Tibial nerve (tissue), 4 donors: ENCODE results near the gene NECTIN1. TPM values are rescaled to one million over a fixed set of nuclear protein-coding genes. Genes with fewer than 3 reads are reported as not detected.

Experiments used
- DNase-seq, 2 donors: peaks; one replicate each; pipeline ENCODE4 v3.0.0-alpha.2; 2019; ENCODE audit warnings: low spot score in 2 of 2
- H3K27ac ChIP-seq, 4 donors: fragments of 200-600 bp; sonication (generic) in 3 of 4; one replicate each; pipeline ENCODE4 v1.5.1; 2017 to 2019; ENCODE audit warnings: mild to moderate bottlenecking in 1 of 4
- H3K27me3 ChIP-seq, 2 donors: fragments of 200-600 bp; sonication (generic) in 1 of 2; one replicate each; pipeline versions ENCODE4 v1.5.1 to v1.6.0; 2017 to 2019
- H3K36me3 ChIP-seq, 3 donors: fragments of 200-600 bp; sonication (generic); one replicate each; pipeline ENCODE4 v1.5.1; 2018 to 2019
- H3K4me1 ChIP-seq, 4 donors: fragments of 200-600 bp; sonication (generic) in 3 of 4; one replicate each; pipeline ENCODE4 v1.5.1; 2017 to 2019
- H3K4me3 ChIP-seq, 4 donors: fragments of 200-600 bp; sonication (generic) in 3 of 4; one replicate each; pipeline ENCODE4 v1.5.1; 2017 to 2019; ENCODE audit warnings: mild to moderate bottlenecking in 1 of 4, moderate library complexity in 1 of 4
- H3K9me3 ChIP-seq, 4 donors: fragments of 200-600 bp; sonication (generic) in 3 of 4; one replicate each; pipeline ENCODE4 v1.5.1; 2017 to 2019
- CTCF ChIP-seq, 5 experiments: fragments of 200-600 bp in 3 of 5; fragments of 450-650 bp in 2 of 5; sonication (generic) in 3 of 5; IDR thresholded peaks; one replicate each; pipeline ENCODE4 v1.5.1; 2016 to 2019; ENCODE audit warnings: antibody characterized with exemption in 5 of 5, mild to moderate bottlenecking in 3 of 5, moderate library complexity in 2 of 5
- EP300 ChIP-seq, 2 donors: sonication (generic); formaldehyde crosslinking; IDR thresholded peaks; one replicate each; pipeline ENCODE4 v1.6.1; 2017; ENCODE audit warnings: antibody characterized with exemption in 2 of 2, mild to moderate bottlenecking in 1 of 2
- POLR2A ChIP-seq, 2 donors: fragments of 450-650 bp; IDR thresholded peaks; one replicate each; pipeline ENCODE4 v1.6.1; 2017; ENCODE audit warnings: antibody characterized with exemption in 2 of 2, mild to moderate bottlenecking in 2 of 2, moderate library complexity in 2 of 2
- WGBS, 2 donors: methylation state at CpG; one replicate each; pipeline ENCODE4 v1.1.5; 2018; 5-methylcytosine and 5-hydroxymethylcytosine counted together
- total RNA-seq, 4 donors: library from RNA; depleted of rRNA; stranded (reverse); fragments of >200 nt; gene quantifications; one replicate each; pipeline ENCODE4 v1.1.0, GENCODE V29; 2016

Gene NECTIN1
- total RNA-seq, 4 donors from 2014 or later: 6.0 to 29.1 (median 14.0) TPM

- TF ChIP-seq POLR2A (IDR thresholded peaks at IDR 0.05) (no peak), CTCF (IDR thresholded peaks at IDR 0.05) (no peak), EP300 (IDR thresholded peaks at IDR 0.05) (no peak)
- WGBS, 2 donors: 67 to 92% methylated on average over 2 to 3 of the region's 3 CpGs
- no peak overlapping the region for H3K27ac ChIP-seq
- H3K9me3 ChIP-seq: no peaks in the 10 kb centered on the region
- DNase-seq: no peak
- no peak overlapping the region for H3K4me3 ChIP-seq
- no peaks in the 10 kb centered on the region for H3K36me3 ChIP-seq
- H3K27me3 ChIP-seq: no peaks in the 10 kb centered on the region
- no peaks in the 10 kb centered on the region for H3K4me1 ChIP-seq
These were observed 81.7 kb downstream of the NECTIN1 start for GRCh38 chr11:119647254-119647653.

- Histone ChIP-seq H3K27me3 (no peaks in the 10 kb centered on the region), H3K27ac (no peak overlapping the region), H3K36me3 (no peaks in the 10 kb centered on the region), H3K4me3 (no peak overlapping the region), H3K9me3 (no peaks in the 10 kb centered on the region), H3K4me1 (no peaks in the 10 kb centered on the region)
- no peak for DNase-seq
- 75 to 83% methylated on average over 2 to 4 of the region's 5 CpGs for WGBS, 2 donors
- no peak for TF ChIP-seq POLR2A (IDR thresholded peaks at IDR 0.05)
- no peak for TF ChIP-seq CTCF (IDR thresholded peaks at IDR 0.05)
- TF ChIP-seq EP300 (IDR thresholded peaks at IDR 0.05): no peak
These were observed 84.0 kb downstream of the NECTIN1 start for GRCh38 chr11:119645018-119645417.

GRCh38 chr11:119644502-119644901 is 84.5 kb downstream of the NECTIN1 start:
- Histone ChIP-seq H3K9me3 (no peaks in the 10 kb centered on the region), H3K27me3 (no peaks in the 10 kb centered on the region), H3K4me3 (no peak overlapping the region), H3K4me1 (no peaks in the 10 kb centered on the region), H3K36me3 (no peaks in the 10 kb centered on the region), H3K27ac (no peak overlapping the region)
- WGBS, 2 donors: 87 to 88% methylated on average over 7 of the region's 7 CpGs
- TF ChIP-seq POLR2A (IDR thresholded peaks at IDR 0.05) (no peak), EP300 (IDR thresholded peaks at IDR 0.05) (no peak), CTCF (IDR thresholded peaks at IDR 0.05) (no peak)
- no peak for DNase-seq

- no peaks in the 10 kb centered on the region for H3K4me1 ChIP-seq
- WGBS, 2 donors: 93 to 98% methylated on average over 4 to 5 of the region's 5 CpGs
- no peaks in the 10 kb centered on the region for H3K36me3 ChIP-seq
- DNase-seq: no peak
- no peak overlapping the region for H3K27ac ChIP-seq
- no peak for TF ChIP-seq EP300 (IDR thresholded peaks at IDR 0.05)
- no peak for TF ChIP-seq POLR2A (IDR thresholded peaks at IDR 0.05)
- TF ChIP-seq CTCF (IDR thresholded peaks at IDR 0.05): no peak
- no peak overlapping the region for H3K4me3 ChIP-seq
- H3K9me3 ChIP-seq: no peaks in the 10 kb centered on the region
- no peaks in the 10 kb centered on the region for H3K27me3 ChIP-seq
These were observed 85.1 kb downstream of the NECTIN1 start for GRCh38 chr11:119643876-119644225.

- 67 to 83% methylated on average over 7 to 10 of the region's 10 CpGs for WGBS, 2 donors
- TF ChIP-seq CTCF (IDR thresholded peaks at IDR 0.05): no peak
- no peak for TF ChIP-seq EP300 (IDR thresholded peaks at IDR 0.05)
- TF ChIP-seq POLR2A (IDR thresholded peaks at IDR 0.05): no peak
- Histone ChIP-seq H3K4me3 (no peak overlapping the region), H3K36me3 (no peaks in the 10 kb centered on the region), H3K27me3 (no peaks in the 10 kb centered on the region), H3K4me1 (no peaks in the 10 kb centered on the region), H3K27ac (no peak overlapping the region), H3K9me3 (no peaks in the 10 kb centered on the region)
- DNase-seq: no peak
These were observed 85.7 kb downstream of the NECTIN1 start for GRCh38 chr11:119643212-119643875.
